NCI-H345 treated with DMSO at 0.1 percent for 48 hours (cell line): ENCODE measurements around the gene TMEM178B.
"Not testable (repeated sequence)": the region's sequence is repeated elsewhere in the genome, so short reads cannot be mapped to it uniquely, and the experiment has no call there.

Experiments
- DNase-seq: peaks from one replicate; lab custom pipeline; 2025; ENCODE audit not compliant: unreplicated experiment; lab: John Stamatoyannopoulos, UW

Gene TMEM178B

GRCh38 chr7:141074162-141074991, 513 bp downstream of the TMEM178B start:
- no peak for DNase-seq

- no peak for DNase-seq
Observed at GRCh38 chr7:141074997-141075396, 1.1 kb downstream of the TMEM178B start.

- peak; percentile 83 for DNase-seq
Observed at GRCh38 chr7:141076377-141076776, 2.5 kb downstream of the TMEM178B start.

- no peak for DNase-seq
Observed at GRCh38 chr7:141079219-141079618, 5.4 kb downstream of the TMEM178B start.

GRCh38 chr7:141089490-141089889, 15.6 kb downstream of the TMEM178B start:
- not testable (repeated sequence) for DNase-seq

- DNase-seq = no peak
Observed at GRCh38 chr7:141094336-141095070, 20.6 kb downstream of the TMEM178B start.

- no peak for DNase-seq
Observed at GRCh38 chr7:141097430-141097829, 23.6 kb downstream of the TMEM178B start.

- no peak for DNase-seq
Observed at GRCh38 chr7:141102436-141102835, 28.6 kb downstream of the TMEM178B start.

- DNase-seq = no peak
Observed at GRCh38 chr7:141103847-141104429, 30.1 kb downstream of the TMEM178B start.

- no peak for DNase-seq
Observed at GRCh38 chr7:141113131-141113530, 39.3 kb downstream of the TMEM178B start.

GRCh38 chr7:141114029-141114664, 40.3 kb downstream of the TMEM178B start:
- DNase-seq = no peak

GRCh38 chr7:141115965-141116364, 42.1 kb downstream of the TMEM178B start:
- peak; percentile 93 for DNase-seq

- not testable (repeated sequence) for DNase-seq
Observed at GRCh38 chr7:141116661-141117060, 42.8 kb downstream of the TMEM178B start.

- no peak for DNase-seq
Observed at GRCh38 chr7:141118767-141119166, 44.9 kb downstream of the TMEM178B start.

- DNase-seq = no peak
Observed at GRCh38 chr7:141119187-141119586, 45.3 kb downstream of the TMEM178B start.

GRCh38 chr7:141122736-141123135, 48.9 kb downstream of the TMEM178B start:
- no peak for DNase-seq

GRCh38 chr7:141123522-141123921, 49.7 kb downstream of the TMEM178B start:
- no peak for DNase-seq

- DNase-seq = no peak
Observed at GRCh38 chr7:141126107-141126506, 52.2 kb downstream of the TMEM178B start.

GRCh38 chr7:141128506-141128905, 54.6 kb downstream of the TMEM178B start:
- DNase-seq = no peak

GRCh38 chr7:141128931-141129330, 55.1 kb downstream of the TMEM178B start:
- no peak for DNase-seq

- no peak for DNase-seq
Observed at GRCh38 chr7:141132671-141133070, 58.8 kb downstream of the TMEM178B start.
